Endometrium (tissue), 2 donors: ENCODE data around the gene SLC22A17.

Experiments
- FAIRE-seq: peaks from 2 replicates; lab custom pipeline; 2012; peaks lifted over from hg19 to GRCh38; lab: Jason Lieb, UNC
- donor health status: control.
- donor health status: control.

SLC22A17 gene

GRCh38 chr14:23307687-23308644 is 44.7 kb downstream of the SLC22A17 start:
- no peak for FAIRE-seq

GRCh38 chr14:23307146-23307530 is 45.5 kb downstream of the SLC22A17 start:
- FAIRE-seq, result no peak

GRCh38 chr14:23306412-23307145 is 46.1 kb downstream of the SLC22A17 start, which contains the start of gene BCL2L2:
Gene BCL2L2, plus strand, starts transcription at chr14:23306833. Its CDS starts 935 bp downstream, at chr14:23307768.
- no peak for FAIRE-seq

- FAIRE-seq, result no peak
Measured at GRCh38 chr14:23302290-23303225, 50.1 kb downstream of the SLC22A17 start, which contains the start of gene PPP1R3E. Gene PPP1R3E, minus strand, starts transcription at chr14:23302859. Its CDS starts 283 bp downstream, at chr14:23302576.

GRCh38 chr14:23301969-23302289 is 50.8 kb downstream of the SLC22A17 start:
- no peak for FAIRE-seq

- no peak for FAIRE-seq
Measured at GRCh38 chr14:23301288-23301968, 51.3 kb downstream of the SLC22A17 start.

- no peak for FAIRE-seq
Measured at GRCh38 chr14:23300687-23301223, 51.9 kb downstream of the SLC22A17 start.

GRCh38 chr14:23299986-23300686 is 52.6 kb downstream of the SLC22A17 start:
- FAIRE-seq, result no peak

- no peak for FAIRE-seq
Measured at GRCh38 chr14:23299211-23299957, 53.3 kb downstream of the SLC22A17 start.

- no peak for FAIRE-seq
Measured at GRCh38 chr14:23297611-23298277, 54.9 kb downstream of the SLC22A17 start.

GRCh38 chr14:23297096-23297495 is 55.6 kb downstream of the SLC22A17 start:
- no peak for FAIRE-seq
